IPS-NIHi7 (cell line): ENCODE data around the gene SKAP2.

ENCODE experiments used
- DNase-seq: peaks from one replicate; pipeline ENCODE4 v3.0.0; 2012; ENCODE audit warnings: mixed read lengths; ENCODE audit errors: extremely low spot score

SKAP2 gene

DNA sequence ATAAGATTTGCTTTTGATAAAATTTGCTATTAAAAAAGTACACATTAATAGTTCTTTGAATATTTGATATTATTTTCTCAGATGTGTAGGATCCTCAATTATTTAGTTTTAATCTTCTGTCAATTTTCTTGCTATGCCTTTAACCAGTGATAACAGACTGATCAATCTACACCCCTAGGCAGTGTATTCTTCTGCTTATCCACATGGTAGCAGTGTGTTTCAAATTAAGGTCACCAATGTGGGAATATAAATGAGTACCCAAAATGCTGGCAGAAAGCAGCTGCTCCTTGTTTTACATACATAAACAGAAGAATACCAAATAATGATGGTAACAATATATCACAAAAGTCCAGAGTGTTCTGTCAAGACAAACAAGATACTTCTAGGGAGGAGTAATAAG lies 87.0 kb downstream of the SKAP2 start:
- no peak for DNase-seq

DNA sequence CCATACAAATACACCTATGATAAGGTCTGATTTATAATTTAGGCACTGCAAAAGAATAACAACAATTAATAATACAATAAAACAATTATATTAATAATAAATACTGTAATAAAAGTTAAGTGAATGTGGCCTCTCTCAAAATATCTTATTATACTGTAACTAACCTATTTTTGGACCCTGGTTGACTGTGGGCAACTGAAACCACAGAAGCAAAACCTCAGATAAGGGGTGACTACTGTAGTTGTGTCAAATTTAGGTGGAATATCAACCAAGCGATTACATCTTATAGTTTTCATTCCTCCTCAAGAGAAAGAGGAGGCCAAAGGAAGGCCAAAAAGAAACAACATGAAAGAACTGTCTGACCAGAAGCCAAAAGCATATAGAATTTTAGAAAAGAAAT lies 103.9 kb downstream of the SKAP2 start:
- DNase-seq = no peak

DNA sequence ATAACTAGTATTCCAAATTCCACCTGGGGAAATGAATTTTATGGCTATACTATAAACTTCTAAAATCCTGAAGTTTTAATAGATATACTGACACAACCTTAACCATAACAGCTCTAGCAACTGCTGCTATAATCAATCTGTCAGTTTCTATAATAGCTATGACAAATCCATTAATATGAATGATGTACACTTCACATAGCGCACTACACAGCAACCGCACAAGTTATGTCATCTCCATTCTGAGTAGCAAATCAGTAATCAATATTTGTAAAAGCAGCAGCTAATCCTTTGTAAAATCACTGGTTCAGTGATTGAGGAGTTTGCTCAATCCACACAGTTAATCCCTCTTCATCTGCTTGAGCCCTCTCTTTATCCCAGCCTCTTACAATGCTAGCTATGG lies 105.3 kb downstream of the SKAP2 start:
- DNase-seq = no peak

DNA sequence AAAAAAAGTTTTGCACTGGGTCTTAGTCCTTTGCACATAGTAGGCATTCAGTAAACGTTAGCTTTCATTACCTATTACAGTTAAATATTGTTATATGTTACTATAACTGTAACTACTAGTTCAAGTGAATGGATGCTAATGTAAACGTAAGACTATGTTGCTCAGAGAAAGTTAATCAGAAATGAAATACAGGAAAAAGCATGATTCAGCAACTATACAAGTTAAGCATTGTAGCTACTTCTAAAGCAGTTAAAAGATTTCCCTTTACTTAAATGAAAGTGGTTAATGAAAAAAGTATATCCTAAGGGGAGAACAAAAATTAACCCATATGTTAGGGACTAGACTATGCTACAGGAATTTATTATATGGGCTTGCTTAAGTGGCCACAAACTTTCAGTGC lies 121.2 kb downstream of the SKAP2 start:
- DNase-seq = no peak

DNA sequence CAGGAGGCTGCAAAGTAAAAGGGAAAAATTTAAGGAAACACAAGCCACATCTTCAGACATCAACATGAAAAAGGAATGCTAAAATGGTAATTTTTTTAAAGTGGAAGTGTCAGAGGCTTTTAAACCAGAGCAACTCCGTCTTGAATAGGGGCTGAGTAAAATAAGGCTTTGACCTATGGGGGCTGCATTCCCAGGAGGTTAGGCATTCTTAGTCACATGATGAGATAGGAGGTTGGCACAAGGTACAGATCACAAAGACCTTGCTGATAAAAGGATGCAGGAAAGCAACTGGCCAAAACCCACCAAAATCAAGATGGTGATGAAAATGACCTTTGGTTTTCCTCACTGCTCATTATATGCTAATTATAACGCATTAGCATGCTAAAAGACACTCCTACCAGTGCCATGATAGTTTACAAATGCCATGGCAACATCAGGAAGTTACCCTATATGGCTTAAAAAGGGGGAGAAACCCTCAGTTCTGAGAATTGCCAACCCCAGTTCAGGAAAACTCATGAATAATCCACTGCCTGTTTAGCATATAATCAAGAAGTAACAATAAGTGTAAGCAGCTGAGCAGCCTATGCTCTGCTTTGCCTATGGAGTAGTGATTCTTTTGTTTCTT lies 128.3 kb downstream of the SKAP2 start:
- DNase-seq = no peak

DNA sequence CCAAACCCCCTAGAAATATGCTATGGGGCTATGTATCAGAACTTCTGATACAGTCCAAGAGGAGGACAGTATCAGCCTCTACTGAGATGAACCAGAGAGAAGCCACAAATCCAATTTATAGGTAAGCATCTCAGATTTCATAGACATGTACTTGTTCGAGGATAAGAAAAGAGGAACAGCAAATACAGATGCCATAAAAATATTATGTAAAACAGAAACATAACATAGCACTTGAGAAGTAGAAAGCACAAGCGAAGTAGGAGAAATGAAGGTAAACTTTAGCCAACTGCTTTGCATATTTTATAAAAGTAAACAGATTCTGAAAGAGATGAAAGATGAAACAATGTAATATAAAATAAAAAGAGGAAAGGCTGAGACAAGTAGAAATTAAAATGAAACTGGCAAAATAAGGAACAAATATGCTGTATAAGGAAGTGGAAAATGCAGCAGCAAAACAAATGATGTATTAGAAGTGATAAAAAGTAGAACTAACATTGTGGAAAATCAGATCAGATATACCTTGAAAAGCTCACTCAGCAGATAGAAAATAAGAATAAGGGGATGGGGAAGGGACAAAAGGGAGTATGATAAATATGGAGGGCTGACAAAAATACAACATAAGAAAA lies 135.1 kb downstream of the SKAP2 start:
- DNase-seq = no peak

DNA sequence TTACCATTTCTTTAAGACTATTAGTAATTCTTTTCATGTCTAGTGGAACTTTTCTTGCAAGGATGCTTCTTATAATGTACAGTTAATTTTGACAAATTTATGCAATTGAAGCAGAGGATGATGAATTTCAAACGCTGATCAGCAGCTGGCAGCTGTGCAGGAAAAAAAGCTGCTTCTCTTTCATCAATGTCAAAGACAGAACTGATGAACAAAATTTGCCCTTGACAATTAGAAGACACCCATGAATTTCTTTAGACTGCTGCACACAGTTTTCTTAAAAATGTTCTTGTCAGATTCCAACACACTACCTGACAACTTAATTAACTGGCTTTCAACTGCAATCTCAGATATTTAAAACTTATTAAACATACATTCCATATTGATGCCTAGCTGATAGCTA lies 138.3 kb downstream of the SKAP2 start:
- no peak for DNase-seq

DNA sequence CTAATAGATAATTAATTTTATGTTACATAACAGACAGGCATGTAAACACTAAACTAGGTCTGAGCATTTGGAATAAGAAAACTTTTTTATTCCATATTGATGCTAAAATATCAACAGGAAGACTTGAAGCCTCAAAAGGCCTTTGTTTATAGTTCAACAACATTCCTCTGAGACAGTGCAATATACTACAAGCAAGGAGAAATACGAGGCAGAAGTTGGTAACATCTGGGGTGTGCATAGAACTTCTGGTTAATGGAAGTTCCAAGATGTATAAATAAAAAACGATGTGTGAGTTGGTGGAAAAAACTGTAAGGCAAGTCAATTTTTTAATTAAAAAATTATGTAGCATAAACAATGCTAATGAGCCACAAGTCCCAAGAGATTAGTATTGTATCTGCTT lies 139.6 kb downstream of the SKAP2 start:
- DNase-seq = no peak

DNA sequence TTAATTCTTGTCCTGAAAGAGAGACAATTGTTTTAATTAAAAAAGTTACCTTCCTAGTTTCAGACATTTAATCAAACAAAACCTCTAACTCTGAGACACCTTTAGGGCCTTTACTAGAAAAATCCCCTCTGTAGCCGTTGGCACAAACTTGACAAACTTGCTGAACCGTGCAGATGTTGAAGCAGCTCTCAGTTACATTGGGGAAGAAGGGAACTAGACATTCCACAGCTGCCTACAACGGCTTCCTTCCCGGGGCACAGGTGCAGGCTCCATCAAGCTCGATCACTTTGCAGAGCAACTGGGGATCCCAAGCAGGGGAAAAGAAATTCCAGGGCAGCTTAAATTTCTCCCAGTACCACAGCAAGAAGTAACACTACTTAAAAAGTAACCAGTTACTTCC lies 141.3 kb downstream of the SKAP2 start:
- DNase-seq = peak; percentile 17

DNA sequence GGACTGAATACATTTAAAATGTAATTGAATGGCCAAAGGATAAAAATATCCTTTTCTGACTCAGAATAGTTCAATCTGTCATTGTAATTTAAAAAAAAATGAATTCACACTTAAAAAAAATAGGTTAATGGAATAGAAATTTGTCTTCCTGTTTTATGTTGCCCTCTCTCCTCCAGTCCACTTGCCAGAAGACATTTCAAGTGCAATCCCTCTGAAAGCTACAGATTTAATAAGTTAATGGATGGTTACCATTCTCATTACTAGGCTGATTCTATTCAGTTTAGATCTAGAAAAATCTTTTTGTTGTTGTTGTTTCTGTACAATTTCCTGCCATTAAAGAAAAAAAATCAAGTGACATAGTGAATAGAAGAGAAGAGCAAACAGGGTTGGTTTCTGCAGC lies 142.9 kb downstream of the SKAP2 start:
- no peak for DNase-seq

DNA sequence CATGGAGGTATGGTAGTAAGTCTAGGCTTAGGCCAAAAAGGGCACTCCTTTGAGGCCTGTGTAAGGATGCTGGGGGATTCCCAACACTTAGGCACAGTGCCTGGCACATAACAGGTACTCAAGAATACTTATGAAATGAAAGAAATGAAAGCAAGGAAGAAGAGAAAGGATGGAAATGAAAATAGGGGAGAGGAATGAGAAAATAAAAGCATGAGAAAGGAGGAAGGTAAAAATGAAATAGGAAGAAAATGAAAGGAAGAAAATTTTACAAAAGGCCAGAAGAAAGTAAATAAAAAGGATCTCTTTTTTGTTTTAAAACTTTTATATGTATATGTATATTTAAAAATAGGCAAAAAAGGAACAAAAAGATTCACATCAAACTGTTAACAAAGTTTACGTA lies 146.3 kb downstream of the SKAP2 start:
- no peak for DNase-seq

DNA sequence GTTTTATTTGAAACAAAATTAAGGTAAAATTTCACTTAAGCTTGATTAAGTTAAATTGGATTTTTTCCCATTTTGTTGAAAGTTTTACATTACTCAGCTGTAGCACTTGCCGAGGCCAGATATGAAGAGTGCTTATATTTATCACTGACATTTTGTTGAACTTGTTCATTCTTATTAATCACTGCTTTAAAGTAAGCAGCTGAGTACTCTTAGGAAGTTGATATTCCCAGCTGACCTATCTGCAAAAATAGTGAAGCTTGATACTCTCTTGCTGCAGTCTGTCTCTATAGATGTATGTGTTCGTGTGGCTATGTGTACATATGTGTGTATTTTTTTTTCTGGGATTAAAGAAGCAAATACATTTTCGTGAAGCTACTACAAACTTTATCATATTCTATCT lies 150.0 kb downstream of the SKAP2 start:
- no peak for DNase-seq

DNA sequence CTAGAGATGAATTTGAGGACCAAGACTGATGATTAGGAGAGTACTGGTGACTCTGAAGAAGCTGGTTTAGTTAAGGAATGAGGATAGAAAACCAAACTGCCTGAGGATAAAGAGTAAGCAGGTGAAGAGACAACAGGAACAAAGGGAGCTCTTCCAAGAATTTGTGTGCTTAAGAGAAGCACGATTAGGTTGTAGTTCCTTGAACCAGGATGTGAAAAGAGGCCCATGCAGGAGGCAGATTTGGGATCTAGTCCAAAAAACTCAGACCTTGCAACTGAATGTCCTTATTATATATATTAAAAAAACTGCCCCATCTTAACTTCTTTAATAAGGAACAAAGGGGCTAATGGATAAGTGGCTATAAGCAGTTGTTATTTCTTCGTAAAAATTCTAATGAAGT lies 150.4 kb downstream of the SKAP2 start:
- DNase-seq = no peak

DNA sequence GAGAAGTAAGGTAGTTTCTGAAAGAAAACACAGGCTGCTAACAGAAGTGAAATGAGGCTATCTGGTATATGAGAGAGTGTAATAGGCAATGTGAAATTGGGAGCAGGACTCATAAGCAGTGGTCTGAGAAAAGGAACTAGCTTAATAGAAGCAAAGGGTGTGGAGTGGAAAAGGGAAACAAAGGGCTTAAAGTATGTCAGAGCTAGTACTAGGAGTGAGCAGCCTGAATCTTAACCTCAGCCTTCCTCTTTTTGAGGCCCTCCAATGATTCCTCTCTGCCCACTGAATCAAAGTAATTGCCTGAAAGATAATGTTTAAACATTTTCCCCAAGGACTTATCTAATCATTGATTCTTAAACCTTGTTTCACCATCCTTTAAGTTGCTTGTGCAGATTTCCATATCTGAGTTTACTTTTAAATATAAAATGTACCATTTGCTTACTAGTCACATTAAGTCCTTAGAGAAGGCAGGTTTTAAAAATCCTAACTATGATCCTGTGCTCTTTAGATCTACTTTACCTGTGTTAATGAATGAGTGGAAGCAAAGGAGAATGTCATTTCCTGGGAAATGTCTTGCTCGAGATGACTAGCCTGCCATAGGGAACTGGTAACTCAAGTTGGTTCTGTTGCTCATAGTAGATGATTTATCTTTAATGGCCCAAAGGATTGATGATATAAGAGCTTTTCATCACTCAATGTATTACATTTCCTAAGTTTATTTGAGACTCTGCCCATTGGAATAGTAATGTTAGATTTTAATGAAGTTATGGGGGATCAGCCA lies 155.0 kb downstream of the SKAP2 start:
- no peak for DNase-seq

DNA sequence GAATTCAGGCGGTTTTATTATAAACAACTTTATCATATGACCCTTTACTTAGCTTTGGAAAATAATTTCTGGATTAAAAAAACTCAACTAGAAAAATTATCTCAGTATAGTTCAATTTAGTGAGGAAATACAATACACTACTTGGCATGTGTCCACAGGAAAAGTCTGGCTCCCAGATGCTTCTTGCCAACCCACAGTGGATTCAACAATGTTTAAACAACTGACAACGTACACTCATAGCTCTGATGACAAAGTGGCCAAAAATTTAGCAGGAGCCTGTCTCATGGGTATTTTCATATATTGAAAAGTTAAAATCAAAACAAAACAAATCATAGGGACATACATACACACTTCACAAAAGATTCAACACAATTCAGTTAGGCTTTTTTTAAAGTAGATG lies 158.8 kb downstream of the SKAP2 start:
- no peak for DNase-seq

DNA sequence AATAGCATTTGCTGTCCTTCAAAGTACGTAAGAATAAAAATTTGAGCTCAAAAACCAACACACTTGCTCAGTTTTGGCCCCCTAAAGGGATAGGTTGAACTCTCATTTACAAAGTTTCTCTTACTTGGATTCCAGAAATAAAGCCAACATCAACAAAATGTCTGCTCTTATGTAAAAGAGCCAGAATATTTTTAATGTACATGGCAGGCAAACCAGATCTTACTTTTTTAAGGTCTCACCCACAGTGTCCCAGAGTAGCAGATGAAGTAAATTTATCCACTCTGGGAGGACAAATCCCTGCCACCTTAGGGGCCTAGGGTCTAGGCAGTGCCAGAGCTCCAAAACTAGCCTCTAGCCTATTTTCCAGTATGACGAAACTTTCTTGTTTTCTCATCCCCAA lies 159.6 kb downstream of the SKAP2 start:
- no peak for DNase-seq

DNA sequence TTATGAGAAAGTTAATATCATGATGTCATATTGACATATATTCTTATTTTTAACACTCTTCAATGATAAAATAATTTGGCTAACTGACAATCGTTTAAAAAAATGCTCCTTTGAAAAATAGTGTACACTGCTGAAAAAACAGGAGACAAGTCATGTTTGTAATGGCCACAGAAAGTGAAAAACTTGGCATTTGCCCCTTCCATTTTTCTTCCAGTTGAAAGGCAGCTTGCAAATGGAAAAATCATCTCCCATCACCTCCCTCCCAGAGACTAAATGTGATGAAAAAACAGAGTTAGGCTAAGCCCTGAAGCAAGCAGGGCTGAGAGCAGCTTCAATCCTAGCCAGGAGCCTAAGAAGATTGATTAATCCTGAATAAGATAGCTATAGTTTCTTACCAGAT lies 160.4 kb downstream of the SKAP2 start:
- no peak for DNase-seq

DNA sequence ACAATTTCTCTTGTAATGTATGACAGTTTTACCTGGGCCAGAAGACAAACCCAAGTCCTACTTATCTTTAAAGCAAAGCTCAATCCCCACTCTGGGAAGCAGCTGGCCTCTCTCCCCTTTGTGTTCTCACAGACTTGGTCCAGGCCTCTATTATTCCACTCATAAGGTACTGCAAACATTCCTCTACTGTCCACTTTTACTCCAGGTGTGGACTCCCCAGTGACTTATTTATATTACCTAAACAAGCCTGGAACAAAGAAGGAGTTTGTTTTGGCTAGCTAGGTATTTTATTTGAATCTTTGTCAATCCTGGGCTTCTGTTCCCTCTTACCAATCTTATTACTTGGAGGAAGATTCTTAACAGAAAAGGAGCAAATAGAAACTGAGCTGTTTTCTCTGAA lies 163.5 kb downstream of the SKAP2 start:
- DNase-seq = no peak

DNA sequence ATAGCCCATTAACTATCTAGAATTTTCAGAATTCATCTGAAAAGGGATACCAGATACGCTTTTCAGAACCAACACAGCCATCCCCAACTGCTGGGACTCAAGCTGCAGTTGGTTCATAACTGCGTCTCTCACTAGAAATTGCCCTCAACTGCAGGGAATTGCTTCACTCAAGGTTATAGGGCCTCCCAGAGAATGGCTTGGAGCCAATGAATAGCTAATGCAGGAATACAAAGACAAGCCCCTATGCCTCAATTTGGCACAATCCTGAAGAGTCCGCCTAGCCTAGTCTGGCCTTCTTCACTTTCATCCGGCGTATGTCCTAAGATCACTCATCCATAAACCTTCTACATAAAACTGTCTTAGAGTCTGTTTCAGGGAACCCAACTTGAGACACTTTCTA lies 164.0 kb downstream of the SKAP2 start:
- no peak for DNase-seq

DNA sequence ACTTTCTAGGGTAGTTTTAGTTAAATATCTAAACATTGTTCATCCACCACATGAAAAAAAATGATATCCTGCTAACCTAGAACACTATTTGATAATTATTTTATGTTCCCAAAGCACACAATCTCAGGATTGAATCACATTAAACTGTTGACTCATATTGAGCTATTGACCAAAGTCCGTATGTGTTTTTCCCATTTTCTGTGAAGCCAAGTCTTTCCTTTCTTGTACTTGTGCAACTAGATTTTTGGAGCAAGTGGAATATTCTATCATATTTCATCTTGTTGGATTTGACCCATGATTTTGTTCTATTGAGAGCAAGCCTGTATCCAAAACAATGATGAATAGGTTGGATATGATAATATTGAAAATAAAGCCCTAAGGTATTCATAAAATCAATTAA lies 164.6 kb downstream of the SKAP2 start:
- no peak for DNase-seq

DNA sequence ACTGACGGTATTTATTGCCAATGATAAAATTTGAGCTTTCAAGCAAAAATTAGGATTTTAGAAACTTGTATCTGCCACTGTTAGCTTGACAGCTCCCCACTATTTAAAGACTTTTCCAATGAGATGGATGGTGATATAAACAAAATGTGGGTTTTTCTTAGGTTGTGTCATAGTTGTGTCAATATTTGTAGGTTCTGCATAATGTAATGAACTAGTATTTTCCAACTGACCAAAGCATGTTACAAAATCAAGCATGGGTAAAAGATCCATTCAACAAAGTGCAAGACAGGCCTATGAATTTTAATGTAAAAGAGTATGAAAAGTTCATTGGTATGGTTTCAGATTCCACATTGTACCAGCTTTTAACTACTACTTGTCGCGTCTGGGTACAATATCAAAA lies 165.6 kb downstream of the SKAP2 start:
- no peak for DNase-seq

DNA sequence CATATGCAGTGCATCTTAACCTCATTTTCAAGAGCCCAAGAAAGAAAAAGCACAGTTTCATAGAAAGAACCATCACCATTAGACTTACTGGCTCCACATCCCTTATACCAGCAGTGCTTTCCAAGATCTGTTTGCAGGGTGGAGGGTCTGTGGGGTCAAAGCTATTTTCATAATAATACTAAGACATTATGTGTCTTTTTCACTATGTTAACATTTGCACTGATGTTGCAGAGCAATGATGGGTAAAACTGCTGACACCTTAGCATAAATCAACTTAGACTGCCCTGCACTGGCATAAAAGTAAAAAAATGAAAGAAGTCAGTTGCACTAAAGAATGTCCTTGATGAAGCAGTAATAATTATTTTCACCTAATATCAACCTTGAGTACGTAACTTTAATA lies 166.2 kb downstream of the SKAP2 start:
- no peak for DNase-seq

DNA sequence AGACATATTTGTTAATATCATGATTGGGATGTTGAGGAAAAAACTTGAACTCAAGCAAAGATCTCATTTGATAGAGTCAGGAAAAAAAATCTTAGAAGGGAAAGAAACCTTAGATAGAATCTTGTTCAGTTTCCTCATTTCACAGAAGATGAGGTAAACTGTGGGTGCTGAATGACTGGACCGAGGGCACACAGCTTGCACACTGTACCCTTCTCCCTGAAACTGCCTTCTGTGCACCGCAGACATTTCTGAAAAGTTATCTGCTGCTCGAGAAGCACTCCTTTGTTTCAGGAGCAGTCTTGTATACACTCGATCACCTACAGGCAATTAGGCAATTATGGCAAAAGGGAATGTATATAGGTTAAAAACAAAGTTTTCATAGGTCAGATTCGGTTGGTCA lies 167.4 kb downstream of the SKAP2 start:
- no peak for DNase-seq
